ENCODE data around the gene PTRH2. TPM values are rescaled to one million over a fixed set of nuclear protein-coding genes. Genes with fewer than 3 reads are reported as not detected.

The PTRH2 gene
- total RNA-seq, 1 experiment from 2014 or later, result 59.6 TPM

GRCh38 chr17:59688008-59688407 lies 19.2 kb downstream of the PTRH2 start:
- Histone ChIP-seq H3K27ac (ENCODE audit: low read depth, low read length) (no peak overlapping the region), H3K9me3 (ENCODE audit: control insufficient read depth in 1 of 2, insufficient read depth in 1 of 2, low read depth in 1 of 2, low read length in 2 of 2) (no peaks in the 10 kb centered on the region), H3K9ac (ENCODE audit: low read length) (no peak overlapping the region), H3K4me1 (ENCODE audit: control insufficient read depth in 1 of 2, insufficient read depth in 2 of 2, low read length in 2 of 2) (no peaks in the 10 kb centered on the region), H3K4me2 (ENCODE audit: low read length) (no peak overlapping the region), H3K36me3 (ENCODE audit: control insufficient read depth in 1 of 2, insufficient read depth in 2 of 2, low read length in 2 of 2) (peaks cover 77 to 82% of the 10 kb centered on the region in 2 experiments), H2AFZ (ENCODE audit: low read depth, low read length, poor library complexity, severe bottlenecking) (no peak overlapping the region), H3K27me3 (ENCODE audit: insufficient read depth, low read length) (no peaks in the 10 kb centered on the region), H3K9me2 (ENCODE audit: insufficient read depth) (no peaks in the 10 kb centered on the region), H3K79me2 (ENCODE audit: insufficient read depth, low read length) (peaks cover 89% of the 10 kb centered on the region), H3K4me3 (replicated peaks in 1 of 2; ENCODE audit: low read depth in 1 of 2, low read length in 2 of 2) (no peak overlapping the region), H4K20me1 (ENCODE audit: insufficient read depth) (peaks cover 34% of the 10 kb centered on the region; the same call in 1 of the 2 replicates)
- ChIA-PET RAD21 (ENCODE audit: low non-redundant PET in 1 of 2, low total read pairs in 2 of 2, uncharacterized antibody in 2 of 2, unreplicated experiment in 2 of 2) (no interaction called here), CTCF (interaction anchor here (1.5 kb wide), 1 partner anchor 46 kb away, joined by 3 read pairs; no protein-coding TSS in a partner anchor), POLR2A (interaction anchor here (2.1 kb wide), 1 partner anchor 19 kb away, joined by 5 read pairs; the partner anchor contains the start of genes PTRH2 and VMP1)
- intact Hi-C loops (cut with micrococcal nuclease), result no loop called here
- no peak for TF ChIP-seq FOSL1 (IDR thresholded peaks at IDR 0.05; ENCODE audit: low read depth)
- no peak for TF ChIP-seq CEBPB (IDR thresholded peaks at IDR 0.05; ENCODE audit: low read depth)
- TF ChIP-seq SIN3A (IDR thresholded peaks at IDR 0.05; ENCODE audit: low read depth), result no peak
- TF ChIP-seq CTCF (IDR thresholded peaks at IDR 0.05 in 2 of 3, conservative IDR thresholded peaks at IDR 0.05 in 1 of 3; ENCODE audit: borderline replicate concordance in 1 of 3, insufficient read depth in 1 of 3, low read depth in 2 of 3, low read length in 2 of 3), result no peak
- no peak for TF ChIP-seq POLR2AphosphoS5 (IDR thresholded peaks at IDR 0.05; ENCODE audit: low read depth, low read length)
- no TSS peak for BruUV-seq (replicated peaks)
- ATAC-seq (no peak), DNase-seq (ENCODE audit: low read depth, low spot score) (no peak)

GRCh38 chr17:59684967-59685366 lies 22.3 kb downstream of the PTRH2 start:
- Histone ChIP-seq H3K4me2 (ENCODE audit: low read length) (no peak overlapping the region), H2AFZ (ENCODE audit: low read depth, low read length, poor library complexity, severe bottlenecking) (no peak overlapping the region), H3K9me3 (ENCODE audit: control insufficient read depth in 1 of 2, insufficient read depth in 1 of 2, low read depth in 1 of 2, low read length in 2 of 2) (no peaks in the 10 kb centered on the region), H4K20me1 (ENCODE audit: insufficient read depth) (peaks cover 31% of the 10 kb centered on the region; the same call in 1 of the 2 replicates), H3K9ac (ENCODE audit: low read length) (no peak overlapping the region), H3K36me3 (ENCODE audit: control insufficient read depth in 1 of 2, insufficient read depth in 2 of 2, low read length in 2 of 2) (peaks cover 92 to 94% of the 10 kb centered on the region in 2 experiments), H3K9me2 (ENCODE audit: insufficient read depth) (no peaks in the 10 kb centered on the region), H3K27ac (ENCODE audit: low read depth, low read length) (no peak overlapping the region), H3K4me1 (ENCODE audit: control insufficient read depth in 1 of 2, insufficient read depth in 2 of 2, low read length in 2 of 2) (no peaks in the 10 kb centered on the region), H3K4me3 (replicated peaks in 1 of 2; ENCODE audit: low read depth in 1 of 2, low read length in 2 of 2) (no peak overlapping the region), H3K79me2 (ENCODE audit: insufficient read depth, low read length) (peaks cover 98% of the 10 kb centered on the region), H3K27me3 (ENCODE audit: insufficient read depth, low read length) (no peaks in the 10 kb centered on the region)
- ATAC-seq (no peak), DNase-seq (ENCODE audit: low read depth, low spot score) (no peak)
- intact Hi-C loops (cut with micrococcal nuclease), result no loop called here
- ChIA-PET CTCF (interaction anchor here (1.9 kb wide), 1 partner anchor 10 kb away, joined by 6 read pairs; no protein-coding TSS in a partner anchor), RAD21 (ENCODE audit: low non-redundant PET in 1 of 2, low total read pairs in 2 of 2, uncharacterized antibody in 2 of 2, unreplicated experiment in 2 of 2) (no interaction called here), POLR2A (no interaction called here)
- no TSS peak for BruUV-seq (replicated peaks)
- TF ChIP-seq FOSL1 (IDR thresholded peaks at IDR 0.05; ENCODE audit: low read depth), result no peak
- no peak for TF ChIP-seq TCF7L2 (IDR thresholded peaks at IDR 0.05; ENCODE audit: borderline replicate concordance, extremely low read depth, insufficient read depth, insufficient read length)
- TF ChIP-seq SP1 (IDR thresholded peaks at IDR 0.05; ENCODE audit: low read depth), result no peak
- no peak for TF ChIP-seq CTCF (IDR thresholded peaks at IDR 0.05 in 2 of 3, conservative IDR thresholded peaks at IDR 0.05 in 1 of 3; ENCODE audit: borderline replicate concordance in 1 of 3, insufficient read depth in 1 of 3, low read depth in 2 of 3, low read length in 2 of 3)
- no peak for TF ChIP-seq ZBTB33 (IDR thresholded peaks at IDR 0.05; ENCODE audit: extremely low read depth, insufficient replicate concordance, low read length)
- TF ChIP-seq YY1 (IDR thresholded peaks at IDR 0.05; ENCODE audit: extremely low read depth, insufficient replicate concordance, low read depth, low read length), result no peak
- TF ChIP-seq CEBPB (IDR thresholded peaks at IDR 0.05; ENCODE audit: low read depth), result no peak
- TF ChIP-seq JUND (IDR thresholded peaks at IDR 0.05), result no peak
- TF ChIP-seq EGR1 (IDR thresholded peaks at IDR 0.05; ENCODE audit: low read depth), result no peak
- no peak for TF ChIP-seq EZH2phosphoT487 (IDR thresholded peaks at IDR 0.05; ENCODE audit: borderline replicate concordance)
- no peak for TF ChIP-seq RAD21 (IDR thresholded peaks at IDR 0.05; ENCODE audit: low read depth)
